CMK (cell line): ENCODE data around the gene MND1.

Experiments used
- DNase-seq: peaks from one replicate; pipeline ENCODE4 v3.0.0-alpha.2; 2010; ENCODE audit warnings: low read depth

Gene MND1, protein sequence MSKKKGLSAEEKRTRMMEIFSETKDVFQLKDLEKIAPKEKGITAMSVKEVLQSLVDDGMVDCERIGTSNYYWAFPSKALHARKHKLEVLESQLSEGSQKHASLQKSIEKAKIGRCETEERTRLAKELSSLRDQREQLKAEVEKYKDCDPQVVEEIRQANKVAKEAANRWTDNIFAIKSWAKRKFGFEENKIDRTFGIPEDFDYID

DNA sequence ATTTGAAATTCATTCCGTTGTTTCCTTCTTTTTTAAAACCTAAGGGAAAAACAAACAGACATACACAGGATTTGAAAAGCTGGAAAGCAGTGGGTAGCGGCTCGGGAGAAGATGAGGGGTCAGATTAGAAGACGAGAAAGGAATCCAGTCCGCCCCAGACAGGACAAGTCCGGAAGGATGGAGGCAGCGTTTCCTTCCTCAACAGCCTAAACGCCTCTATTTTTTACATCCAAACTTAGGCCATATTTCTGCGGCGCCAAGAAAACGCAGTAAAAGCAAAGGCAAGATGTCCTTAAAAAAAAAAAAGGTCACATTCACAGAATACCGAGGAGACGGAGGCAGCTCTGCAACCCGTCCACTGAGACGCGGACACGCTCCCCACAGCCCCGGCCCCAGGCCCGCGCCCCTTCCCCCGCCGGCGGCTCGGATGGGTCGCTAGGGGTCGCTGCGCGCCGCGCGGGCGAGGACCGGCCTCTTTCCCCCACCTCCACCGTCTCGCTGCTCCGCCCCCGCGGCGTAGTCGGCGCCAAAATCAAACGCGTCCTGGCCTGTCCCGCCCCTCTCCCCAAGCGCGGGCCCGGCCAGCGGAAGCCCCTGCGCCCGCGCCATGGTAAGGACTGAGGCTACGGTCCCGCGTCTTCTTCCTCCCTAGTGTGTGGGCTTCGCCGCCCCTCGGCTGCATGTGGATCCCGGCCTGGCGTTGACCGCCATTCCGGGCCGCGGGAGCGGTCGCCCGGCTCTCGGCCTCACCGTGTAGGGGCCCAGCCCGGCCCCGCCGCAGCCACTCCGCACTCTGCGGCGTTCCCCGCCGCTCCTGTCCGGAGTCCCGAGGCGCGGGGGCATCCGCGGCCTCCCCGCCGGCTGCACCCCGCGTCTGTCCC lies at the start of gene MND1:
Gene MND1 (plus strand): TSS at position 558 of the 881 bp plus-strand sequence. CDS start 50 bp downstream, at position 608.
- DNase-seq = peak; percentile 62

DNA sequence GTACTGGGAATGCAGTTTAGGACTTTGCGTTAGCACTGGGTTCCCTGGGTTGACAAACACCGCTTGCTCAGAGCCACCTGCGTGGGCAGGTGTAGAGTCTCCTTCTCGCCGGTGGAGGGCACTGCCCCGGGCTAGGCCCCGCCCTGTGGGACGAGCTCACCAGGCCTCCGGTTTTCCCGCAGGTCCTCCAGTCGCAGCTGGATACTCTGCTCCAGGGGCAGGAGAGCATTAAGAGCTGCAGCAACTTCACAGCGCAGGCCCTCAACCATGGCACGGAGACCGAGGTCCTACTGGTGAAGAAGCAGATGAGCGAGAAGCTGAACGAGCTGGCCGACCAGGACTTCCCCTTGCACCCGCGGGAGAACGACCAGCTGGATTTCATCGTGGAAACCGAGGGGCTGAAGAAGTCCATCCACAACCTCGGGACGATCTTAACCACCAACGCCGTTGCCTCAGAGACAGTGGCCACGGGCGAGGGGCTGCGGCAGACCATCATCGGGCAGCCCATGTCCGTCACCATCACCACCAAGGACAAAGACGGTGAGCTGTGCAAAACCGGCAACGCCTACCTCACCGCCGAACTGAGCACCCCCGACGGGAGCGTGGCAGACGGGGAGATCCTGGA lies 49.2 kb upstream of the MND1 start:
- no peak for DNase-seq

DNA sequence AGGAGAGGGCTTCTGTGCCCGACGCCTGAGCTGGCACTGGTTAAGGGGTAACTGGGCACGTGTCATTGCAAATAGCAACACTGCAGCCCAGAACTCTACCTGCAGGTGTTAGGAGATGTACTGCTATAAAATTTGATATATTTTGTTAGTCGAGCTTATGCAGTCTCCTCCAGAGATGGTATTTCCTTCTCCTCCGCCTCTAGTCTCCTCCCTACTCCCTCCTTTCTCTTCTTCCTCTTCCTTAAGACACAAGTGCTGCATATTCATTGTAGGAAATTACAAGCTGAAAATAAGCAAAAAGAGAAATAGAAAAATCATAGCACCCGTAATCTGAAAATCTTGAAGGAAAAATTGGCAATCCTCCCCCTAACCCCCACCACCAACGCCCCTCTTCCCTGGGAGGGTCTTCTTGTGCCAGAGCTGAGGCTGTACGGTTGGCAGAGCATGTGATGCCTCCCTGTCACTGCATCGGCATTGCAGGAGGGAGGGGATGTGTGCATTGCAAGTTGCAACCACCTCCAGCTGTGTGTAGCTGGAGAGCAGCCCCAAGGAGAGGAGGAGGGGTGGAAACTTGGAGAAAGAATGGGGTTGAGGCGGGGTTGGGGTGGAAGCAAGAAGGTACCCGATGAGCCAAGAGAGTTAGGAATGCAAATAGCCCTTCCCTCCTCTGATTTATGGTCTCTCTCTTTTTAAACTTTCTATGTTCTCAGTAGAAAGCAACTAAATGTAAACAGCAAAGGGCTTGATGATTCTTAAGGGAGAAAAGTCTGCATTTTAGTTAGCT lies 48.3 kb upstream of the MND1 start:
- no peak for DNase-seq

DNA sequence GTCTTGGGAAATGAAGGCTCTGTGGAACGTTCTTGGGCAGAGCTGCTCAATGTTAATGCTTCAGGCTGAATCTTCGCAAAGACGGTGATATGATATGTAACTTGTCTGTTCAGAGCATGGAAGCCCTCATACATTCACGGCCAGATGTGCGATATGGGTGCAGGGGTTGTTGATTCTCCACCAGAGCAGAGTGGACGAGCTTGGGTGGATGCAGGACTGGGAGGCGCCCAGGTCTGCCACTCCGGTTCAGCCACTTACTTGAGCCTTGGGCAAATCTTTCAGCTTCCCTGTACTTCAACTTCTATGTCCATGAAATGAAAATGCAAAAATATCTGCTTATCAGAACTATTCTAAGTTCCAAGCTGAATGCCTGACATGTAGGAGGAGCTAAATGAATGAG lies 47.4 kb upstream of the MND1 start:
- no peak for DNase-seq

DNA sequence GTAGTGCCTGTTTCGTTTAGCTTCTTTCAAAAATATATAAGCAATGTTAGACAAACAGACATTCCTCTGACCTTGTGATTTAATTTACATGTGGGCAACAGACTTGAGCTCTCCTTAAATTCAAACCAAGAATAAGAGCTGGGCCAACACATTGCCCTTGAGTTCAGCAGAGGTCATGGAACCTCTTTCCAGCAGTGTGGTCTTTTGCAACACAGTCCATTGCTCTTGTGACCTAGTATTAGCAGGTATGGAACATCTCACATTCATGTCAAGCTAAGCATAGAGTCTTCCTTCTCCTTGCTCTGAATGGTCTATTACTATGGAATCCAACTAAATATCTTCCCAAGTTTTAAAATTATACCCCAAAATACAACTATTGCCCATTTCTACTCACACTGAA lies 33.7 kb upstream of the MND1 start:
- no peak for DNase-seq

DNA sequence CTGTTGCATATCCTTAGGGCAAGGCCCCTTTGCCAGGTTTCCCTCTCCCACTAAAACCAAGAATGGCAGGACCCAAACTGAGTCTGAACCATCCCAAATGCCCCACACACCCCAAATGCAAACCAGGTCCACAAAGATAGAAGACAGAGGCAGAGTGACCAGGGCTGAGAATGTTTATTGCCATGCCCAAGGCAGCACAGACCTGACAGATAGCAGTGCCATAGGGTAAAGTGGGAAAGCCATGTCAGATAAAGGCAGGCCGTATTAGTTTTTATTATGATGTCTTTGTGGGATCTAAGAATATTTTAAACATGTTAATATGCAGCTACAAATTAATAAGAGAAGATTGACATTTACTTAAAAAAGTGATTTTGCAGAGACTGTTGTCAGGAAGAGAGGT lies 29.6 kb upstream of the MND1 start:
- no peak for DNase-seq

DNA sequence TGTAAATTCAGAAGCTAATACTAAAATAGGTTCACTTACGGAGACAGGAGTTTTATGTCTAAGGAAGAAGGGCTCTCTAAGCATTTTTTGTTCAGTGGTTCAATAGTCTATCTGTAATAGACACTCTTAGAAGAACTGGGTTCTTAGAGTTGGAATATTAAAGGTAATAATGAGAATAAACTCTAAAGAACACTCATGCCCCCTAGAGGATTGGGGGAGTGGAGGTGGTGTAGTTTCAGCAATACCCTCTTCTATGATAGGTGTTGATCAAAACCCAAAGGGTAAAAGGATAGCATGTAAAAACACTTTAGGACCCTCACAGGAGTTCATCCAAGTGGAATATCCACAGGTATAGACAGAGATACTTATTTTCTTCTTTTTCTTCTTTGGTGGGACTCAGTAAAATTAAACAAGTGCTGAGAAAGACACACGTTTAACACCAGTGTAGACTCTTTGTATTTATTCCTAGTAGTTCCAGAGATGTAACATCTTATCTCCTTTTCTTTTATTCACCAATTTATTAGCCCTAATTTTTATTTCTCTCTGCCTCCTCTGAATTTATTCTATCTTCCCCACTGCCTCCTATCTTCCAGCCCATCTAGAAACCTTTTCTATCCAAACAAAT lies 25.7 kb upstream of the MND1 start:
- no peak for DNase-seq

DNA sequence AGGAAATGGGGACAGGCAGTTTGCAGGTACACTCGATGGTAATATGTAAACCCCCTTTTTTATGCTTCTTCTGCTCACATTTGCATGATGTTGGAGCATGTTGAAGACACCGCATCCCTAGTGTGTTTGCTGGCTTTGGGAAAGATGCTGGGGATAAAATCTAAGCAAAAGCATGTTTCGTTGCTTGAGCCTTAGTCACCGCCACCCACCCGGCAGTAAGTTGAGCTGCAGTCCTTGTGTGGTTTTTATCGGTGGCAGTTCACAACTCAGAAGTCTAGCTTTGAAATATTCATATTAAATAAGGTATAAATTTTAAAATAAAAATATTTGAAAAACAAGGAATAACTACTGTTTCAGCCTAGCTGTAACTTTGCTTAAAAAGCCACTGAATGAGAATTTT lies 21.7 kb upstream of the MND1 start:
- DNase-seq = no peak

DNA sequence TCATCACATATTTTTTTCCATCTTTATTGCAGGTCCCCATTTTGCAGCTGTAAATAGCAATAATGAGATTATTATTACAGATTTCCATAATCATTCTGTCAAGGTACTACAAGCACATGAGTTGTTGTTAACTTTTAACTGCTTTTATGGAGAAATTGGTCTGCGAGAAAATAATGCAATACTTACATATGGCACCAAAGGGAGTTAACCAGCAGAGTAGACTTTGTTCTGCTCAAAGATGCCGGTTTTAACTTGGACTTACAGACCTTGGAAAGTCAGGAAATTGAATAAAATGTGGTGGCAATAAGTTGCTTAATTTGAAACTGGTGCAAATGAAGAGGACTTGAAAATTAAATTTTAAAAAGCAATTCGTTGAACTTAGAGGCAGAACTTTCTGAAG lies 20.4 kb upstream of the MND1 start:
- no peak for DNase-seq

DNA sequence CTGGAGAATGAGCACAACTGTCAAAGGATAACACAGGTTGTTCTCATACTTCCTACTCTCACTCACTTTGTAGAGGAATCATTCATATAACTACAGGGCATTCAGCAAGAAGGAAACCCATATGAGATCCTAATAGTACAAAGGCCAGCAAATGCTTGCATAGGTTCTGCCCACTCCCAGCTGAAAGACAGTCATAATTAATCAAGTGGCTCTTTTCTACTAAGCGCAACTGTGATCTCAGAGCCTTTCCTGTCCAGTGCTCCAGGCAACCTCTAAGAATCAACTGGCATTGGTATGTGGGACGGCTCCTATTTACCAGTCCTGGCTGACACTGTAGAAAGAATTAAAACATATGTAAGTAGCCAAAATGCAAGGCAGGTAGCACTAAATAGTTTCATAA lies 18.9 kb upstream of the MND1 start:
- no peak for DNase-seq

DNA sequence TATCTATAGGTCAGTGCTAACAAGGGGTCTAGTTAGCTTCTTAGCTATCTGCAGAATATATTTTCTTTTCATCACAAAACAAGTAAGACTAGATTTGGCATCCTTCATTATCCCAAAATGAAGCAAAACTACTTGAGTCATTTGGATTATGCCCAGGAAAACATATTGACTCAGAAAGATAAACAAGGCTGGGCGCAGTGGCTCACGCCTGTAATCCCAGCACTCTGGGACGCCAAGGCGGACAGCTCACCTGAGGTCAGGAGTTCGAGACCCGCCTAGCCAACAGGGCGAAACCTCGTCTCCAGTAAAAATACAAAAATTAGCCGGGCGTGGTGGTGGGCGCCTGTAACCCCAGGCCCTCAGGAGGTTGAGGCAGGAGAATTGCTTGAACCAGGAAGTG lies 18.0 kb upstream of the MND1 start:
- no peak for DNase-seq

DNA sequence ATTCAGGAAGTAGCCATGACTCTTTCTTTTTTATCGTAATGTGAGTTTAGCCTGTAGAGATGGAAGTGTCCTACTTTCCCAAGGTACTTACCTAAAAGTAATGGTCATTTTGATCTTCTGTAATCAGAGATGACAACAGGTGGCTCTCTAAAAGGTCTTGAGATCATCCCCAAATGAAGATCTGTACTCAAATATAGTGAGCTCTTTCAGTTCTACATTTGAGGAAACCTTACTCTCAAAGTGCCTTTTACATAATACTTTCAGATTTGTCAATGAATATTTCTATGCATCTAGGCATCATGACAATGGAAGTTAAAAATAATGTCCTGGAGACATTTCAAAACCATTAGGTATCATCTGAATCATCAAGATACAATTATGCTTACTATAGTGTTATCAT lies 17.2 kb upstream of the MND1 start:
- no peak for DNase-seq

DNA sequence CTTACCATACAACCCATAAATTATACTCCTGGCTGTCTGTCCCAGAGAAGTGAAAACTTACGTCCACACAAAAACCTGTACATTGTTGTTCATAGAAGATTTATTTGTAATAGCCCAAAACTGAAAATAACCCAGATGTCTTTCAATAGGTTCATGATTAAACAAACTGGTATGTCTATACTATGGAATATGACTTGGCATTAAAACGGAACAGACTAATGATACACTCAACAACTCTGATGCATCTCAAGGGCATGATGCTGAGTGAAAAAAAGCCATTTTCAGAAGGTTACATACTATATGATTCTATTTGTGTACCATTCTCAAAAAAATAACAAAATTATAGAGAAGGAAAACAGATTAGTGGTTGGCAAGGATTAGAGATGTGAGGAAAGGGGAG lies 11.6 kb upstream of the MND1 start:
- no peak for DNase-seq

DNA sequence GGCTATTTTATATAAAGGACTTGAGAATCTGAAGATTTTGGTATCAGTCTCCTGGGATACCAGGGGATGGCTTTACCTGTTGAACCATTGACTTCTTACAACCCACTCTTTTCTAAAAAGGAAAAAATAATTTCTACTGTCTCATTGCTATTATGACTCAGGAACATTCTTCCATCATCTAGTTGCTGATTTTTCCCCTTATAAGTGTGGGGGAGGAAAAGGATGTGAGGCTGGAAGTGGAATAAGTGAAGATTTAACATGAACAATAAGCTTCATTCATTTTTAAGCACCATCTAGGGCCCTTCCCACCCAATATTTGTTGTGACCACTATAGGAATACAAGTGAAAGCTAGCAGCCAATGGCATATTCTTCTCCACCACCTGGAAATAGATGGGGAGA lies 10.6 kb upstream of the MND1 start:
- no peak for DNase-seq

DNA sequence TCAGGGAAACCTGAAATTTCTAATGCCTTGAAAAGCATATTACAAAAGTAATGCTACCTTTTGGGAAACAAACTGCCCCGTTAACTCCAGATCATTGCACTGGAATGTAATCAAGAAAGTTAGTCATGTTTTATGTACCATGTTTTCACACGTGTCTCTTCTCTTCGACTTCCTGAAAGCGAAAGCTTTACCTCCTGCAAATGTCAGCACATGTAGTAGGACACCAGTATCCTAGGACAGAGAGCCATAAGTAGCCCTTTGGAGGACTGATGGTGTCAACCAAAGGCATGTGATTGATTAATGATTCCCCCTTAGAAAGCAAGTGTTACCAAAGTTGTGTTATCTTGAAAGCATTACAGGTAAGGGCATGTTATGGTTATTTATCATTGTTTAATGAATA lies 8.8 kb upstream of the MND1 start:
- DNase-seq = no peak

DNA sequence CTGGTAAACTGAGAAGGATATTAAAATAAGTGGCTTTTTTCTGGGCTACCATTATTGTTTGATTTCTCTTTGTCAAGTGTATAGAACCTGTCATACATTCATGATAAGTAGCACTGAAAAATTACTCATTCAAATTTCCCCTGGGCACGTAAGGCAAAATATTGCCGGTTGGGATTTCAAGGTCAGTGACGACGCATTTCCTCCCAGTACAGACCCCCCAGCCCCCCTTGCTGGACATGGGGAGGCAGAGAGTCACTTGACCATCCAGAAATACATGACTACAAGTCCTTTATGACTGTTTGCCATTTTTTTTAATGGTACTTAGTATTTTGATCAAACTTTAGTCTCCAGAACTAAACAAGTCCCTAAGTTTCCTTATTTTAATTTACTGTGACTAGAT lies 6.8 kb upstream of the MND1 start:
- DNase-seq = no peak

DNA sequence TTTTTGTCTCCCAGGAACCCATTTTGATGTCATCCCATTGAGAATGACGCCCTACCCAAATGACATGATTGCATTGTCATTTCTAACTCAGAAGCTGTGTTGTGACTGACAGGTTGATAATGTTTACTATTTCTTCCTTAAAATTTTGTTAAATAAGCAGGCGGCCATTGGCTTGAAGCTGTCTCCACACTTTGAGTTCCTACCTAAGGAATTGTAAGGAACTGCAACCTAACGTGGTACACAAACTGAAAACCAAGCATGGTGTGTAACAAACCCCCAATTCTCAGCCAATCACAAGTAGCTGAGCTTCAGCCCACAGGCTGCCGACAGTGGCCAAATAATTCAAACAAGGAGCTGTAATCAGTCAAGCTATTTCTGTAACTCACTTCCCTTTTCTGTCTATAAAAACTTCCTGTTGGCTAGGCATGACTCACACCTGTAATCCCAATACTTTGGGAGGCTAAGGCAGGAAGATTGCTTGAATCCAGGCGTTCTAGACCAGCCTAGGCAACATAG lies 2.9 kb upstream of the MND1 start:
- no peak for DNase-seq

DNA sequence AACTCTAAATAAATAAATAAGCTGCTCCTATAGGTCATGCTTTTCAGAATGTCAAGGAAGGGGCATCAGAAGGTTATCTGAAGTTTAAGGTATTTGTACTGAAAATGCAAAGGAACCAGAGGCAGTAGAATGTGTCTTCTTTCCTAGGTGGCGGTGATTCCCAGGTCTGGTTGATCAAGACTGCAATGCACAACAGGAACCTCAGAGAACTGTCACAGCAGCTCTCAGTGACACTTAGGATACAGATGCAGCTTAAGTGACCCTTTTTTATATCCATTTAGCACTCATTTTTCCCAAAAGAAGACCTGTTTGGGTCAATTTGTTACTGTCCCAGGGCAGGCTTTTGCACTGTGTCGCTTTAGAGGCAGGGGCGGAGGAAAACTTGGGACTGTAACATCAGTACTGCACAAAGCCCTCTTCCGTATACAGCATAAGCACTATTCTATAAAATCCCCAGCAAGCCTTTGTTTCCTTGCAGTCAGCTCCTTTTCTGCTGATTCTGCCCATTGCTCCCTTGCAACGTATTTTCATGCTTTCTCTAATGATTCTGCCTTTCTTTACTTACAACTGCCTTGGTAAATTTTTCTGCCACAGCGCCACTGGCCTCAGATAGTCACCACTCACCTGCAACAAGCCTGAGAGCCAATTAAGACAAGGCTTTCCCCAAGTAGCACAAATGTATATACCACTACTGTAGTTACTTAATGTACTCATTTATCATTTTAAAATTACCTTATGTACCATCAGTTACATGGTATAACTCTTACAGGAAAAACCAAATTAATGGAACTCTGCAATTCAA lies 1.5 kb upstream of the MND1 start:
- no peak for DNase-seq

DNA sequence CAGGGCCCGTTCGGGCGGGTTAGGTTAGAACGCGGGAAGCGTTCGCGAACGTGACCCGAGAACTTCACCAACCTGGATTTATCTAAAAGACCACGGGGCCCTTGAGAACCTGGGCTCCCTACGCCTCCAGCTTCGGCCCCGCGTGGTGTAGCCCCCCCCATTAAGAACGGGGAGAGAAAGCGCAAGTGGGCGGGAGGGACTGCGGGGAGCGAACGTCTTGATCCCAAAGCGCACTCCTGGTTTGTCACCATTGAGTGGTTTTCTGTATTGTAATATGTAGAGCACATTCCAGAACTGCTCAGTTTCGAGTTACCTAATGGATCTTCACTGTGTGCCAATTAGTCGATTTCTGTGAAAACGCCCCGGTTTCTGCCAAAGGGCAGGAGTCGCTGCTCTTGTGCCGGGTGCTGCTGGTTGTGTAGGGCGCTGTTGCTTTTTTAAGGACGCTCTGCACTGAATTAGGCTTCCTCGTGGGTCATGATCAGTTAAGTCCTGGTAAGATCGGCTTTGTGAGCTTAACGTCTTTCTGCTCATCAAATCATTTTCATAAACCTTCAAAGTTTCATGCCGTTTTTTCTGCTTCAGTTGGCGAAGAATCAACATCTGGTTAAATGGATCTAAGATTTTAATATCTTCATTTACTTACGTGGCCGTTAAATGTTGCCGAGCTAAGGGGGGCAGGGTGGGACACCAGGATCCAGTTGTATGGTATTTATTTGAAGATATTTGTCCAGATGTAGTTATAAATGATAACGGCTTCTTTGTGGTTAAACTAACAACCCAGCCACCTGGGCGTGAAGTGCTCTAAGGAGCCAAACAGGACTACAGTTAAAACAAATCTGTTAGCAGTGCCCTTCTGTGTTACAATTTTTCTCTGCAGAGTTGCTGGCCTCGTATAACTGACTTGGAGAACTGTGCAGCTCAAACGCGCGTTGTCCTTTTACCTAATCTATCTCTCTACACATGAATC lies 809 bp downstream of the MND1 start:
- DNase-seq = peak; percentile 26

DNA sequence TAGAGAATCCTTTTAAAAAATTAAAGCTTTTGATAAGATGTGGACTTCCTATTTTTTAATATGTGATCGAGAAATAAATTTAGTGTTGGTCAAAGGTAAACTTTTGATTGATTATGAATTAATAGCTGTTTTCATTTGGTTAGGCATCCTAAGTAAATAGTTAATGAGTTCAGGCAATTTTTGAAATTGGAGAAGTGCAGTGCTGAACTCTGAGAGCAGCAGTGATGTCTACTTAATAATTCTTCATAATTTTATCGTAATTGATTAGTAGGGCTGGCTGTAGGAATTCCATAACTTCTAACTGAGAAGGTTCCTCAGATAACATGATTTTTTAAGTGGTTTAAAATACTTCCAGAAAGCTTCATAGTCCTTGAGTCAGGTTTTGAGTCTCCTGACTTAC lies 1.5 kb downstream of the MND1 start:
- DNase-seq = no peak
